Neural cell (in vitro differentiated cells): ENCODE measurements around the gene SLC28A3. TPM values are rescaled to one million over a fixed set of nuclear protein-coding genes. Genes with fewer than 3 reads are reported as not detected.

Experiments
- H2AFZ ChIP-seq: fragments of 200-600, 300-800 bp; sonication (generic), shearing (Covaris generic); 2 replicates; pipeline ENCODE4 v1.6.0; 2014; ENCODE audit warnings: low read depth, mild to moderate bottlenecking, antibody characterized with exemption, low read length, moderate library complexity
- H3F3A ChIP-seq: fragments of 200-600 bp; shearing (Covaris generic); 2 replicates; pipeline ENCODE4 v1.6.1; 2016; ENCODE audit warnings: mild to moderate bottlenecking, moderate library complexity, mixed read lengths, antibody characterized with exemption, low read length; ENCODE audit not compliant: insufficient read depth, poor library complexity, severe bottlenecking
- H3K27ac ChIP-seq: fragments of 200-600, 300-800 bp; sonication (generic), shearing (Covaris generic); 2 replicates; pipeline ENCODE4 v1.5.1; 2014; ENCODE audit warnings: mild to moderate bottlenecking, low read length, moderate library complexity
- H3K27me3 ChIP-seq: fragments of 300-800, 200-600 bp; sonication (generic), shearing (Covaris generic); 2 replicates; pipeline ENCODE4 v1.6.0; 2014; ENCODE audit warnings: mild to moderate bottlenecking, low read depth, low read length, moderate library complexity; ENCODE audit not compliant: insufficient read depth
- H3K36me3 ChIP-seq: fragments of 300-800, 200-600 bp; sonication (generic), shearing (Covaris generic); 2 replicates; pipeline ENCODE4 v1.5.1; 2014; ENCODE audit warnings: mild to moderate bottlenecking, antibody characterized with exemption, low read length, moderate library complexity; ENCODE audit not compliant: insufficient read depth
- H3K4me2 ChIP-seq: fragments of 300-800, 200-600 bp; sonication (generic), shearing (Covaris generic); 2 replicates; pipeline ENCODE4 v1.6.0; 2014; ENCODE audit warnings: mild to moderate bottlenecking, low read length
- H3K4me3 ChIP-seq: fragments of 300-800, 200-600 bp; sonication (generic), shearing (Covaris generic); 2 replicates; pipeline ENCODE4 v1.5.1; 2014; ENCODE audit warnings: mild to moderate bottlenecking, low read length, moderate library complexity
- H3K79me2 ChIP-seq: fragments of 200-600 bp; shearing (Covaris generic); replicated peaks from 2 replicates; pipeline ENCODE4 v1.6.0; 2014; ENCODE audit warnings: mild to moderate bottlenecking, low read length, moderate library complexity; ENCODE audit not compliant: insufficient read depth
- H3K9ac ChIP-seq: fragments of 300-800, 200-600 bp; sonication (generic), shearing (Covaris generic); 2 replicates; pipeline ENCODE4 v1.6.1; 2016; ENCODE audit warnings: mild to moderate bottlenecking, low read length, mixed read lengths
- H3K9me2 ChIP-seq: fragments of 200-600 bp; shearing (Covaris generic); 2 replicates; pipeline ENCODE4 v1.6.1; 2016; ENCODE audit warnings: mild to moderate bottlenecking, low read length, mixed read lengths; ENCODE audit not compliant: insufficient read depth
- H3K9me3 ChIP-seq: fragments of 200-600, 300-800 bp; sonication (generic), shearing (Covaris generic); 2 replicates; pipeline ENCODE4 v1.6.1; 2016; ENCODE audit warnings: mild to moderate bottlenecking, mixed run types, low read length, moderate library complexity, mixed read lengths
- H4K20me1 ChIP-seq: fragments of 200-600 bp; shearing (Covaris generic); 2 replicates; pipeline ENCODE4 v1.6.1; 2016; ENCODE audit warnings: mild to moderate bottlenecking, mixed run types; ENCODE audit not compliant: insufficient read depth
- CTCF ChIP-seq: fragments of 450-650 bp; IDR thresholded peaks from 2 replicates; pipeline ENCODE4 v1.5.1; 2014; ENCODE audit warnings: antibody characterized with exemption, mild to moderate bottlenecking, moderate library complexity; ENCODE audit not compliant: poor library complexity, severe bottlenecking
- EP300 ChIP-seq: fragments of 450-650 bp; conservative IDR thresholded peaks from 2 replicates; pipeline ENCODE4 v1.6.1; 2014; ENCODE audit warnings: antibody characterized with exemption, mild to moderate bottlenecking, moderate library complexity; ENCODE audit not compliant: poor library complexity, severe bottlenecking
- EZH2 ChIP-seq: fragments of 200-600, 300-800 bp; shearing (Covaris generic), sonication (generic); IDR thresholded peaks from 2 replicates; pipeline ENCODE4 v1.6.1; 2014; ENCODE audit warnings: antibody characterized with exemption, low read length, borderline replicate concordance, mild to moderate bottlenecking; ENCODE audit not compliant: insufficient read depth, poor library complexity, severe bottlenecking
- MXI1 ChIP-seq: fragments of 450-650 bp; conservative IDR thresholded peaks from 2 replicates; pipeline ENCODE4 v1.6.1; 2014; ENCODE audit warnings: antibody characterized with exemption, mild to moderate bottlenecking; ENCODE audit not compliant: poor library complexity, severe bottlenecking
- POLR2AphosphoS5 ChIP-seq: IDR thresholded peaks from 2 replicates; pipeline ENCODE4 v1.6.1; 2012
- RAD21 ChIP-seq: fragments of 450-650 bp; conservative IDR thresholded peaks from 2 replicates; pipeline ENCODE4 v1.6.1; 2014; ENCODE audit warnings: antibody characterized with exemption, mild to moderate bottlenecking, moderate library complexity
- REST ChIP-seq: IDR thresholded peaks from 2 replicates; pipeline ENCODE4 v1.6.1; 2012; ENCODE audit warnings: borderline replicate concordance
- SMC3 ChIP-seq: fragments of 450-650 bp; conservative IDR thresholded peaks from 2 replicates; pipeline ENCODE4 v1.6.1; 2014; ENCODE audit warnings: antibody characterized with exemption, mild to moderate bottlenecking, moderate library complexity; ENCODE audit not compliant: poor library complexity
- TAF1 ChIP-seq: IDR thresholded peaks from 2 replicates; pipeline ENCODE4 v1.6.1; 2012; ENCODE audit warnings: low read depth
- polyA plus RNA-seq: library from polyadenylated mRNA; depleted of rRNA; stranded (reverse); fragments of >200 nt; gene quantifications from 2 replicates; pipeline ENCODE4 v1.2.3, GENCODE V29; 2014

SLC28A3 gene
- polyA plus RNA-seq, 1 donor from 2014 or later: not detected

- no peaks in the 10 kb centered on the region for H3K36me3 ChIP-seq
- H3K9ac ChIP-seq: no peak overlapping the region
- no peak overlapping the region for H3K4me3 ChIP-seq
- H3K79me2 ChIP-seq: no peaks in the 10 kb centered on the region
- H3K27ac ChIP-seq: no peak overlapping the region
- H3K27me3 ChIP-seq: no peaks in the 10 kb centered on the region
- TF ChIP-seq RAD21 (no peak), CTCF (no peak), EP300 (no peak), TAF1 (no peak), POLR2AphosphoS5 (no peak), EZH2 (no peak), SMC3 (no peak), MXI1 (no peak), REST (no peak)
- H3K9me3 ChIP-seq: no peaks in the 10 kb centered on the region
- no peak overlapping the region for H3K4me2 ChIP-seq
- H2AFZ ChIP-seq: no peak overlapping the region
- H4K20me1 ChIP-seq: no peaks in the 10 kb centered on the region
- H3F3A ChIP-seq: no peaks in the 10 kb centered on the region
- no peaks in the 10 kb centered on the region for H3K9me2 ChIP-seq
Observed at GRCh38 chr9:84318981-84319380, 21.6 kb downstream of the SLC28A3 start.

GRCh38 chr9:84317563-84317962 lies 23.0 kb downstream of the SLC28A3 start:
- H3K27ac ChIP-seq: no peak overlapping the region
- TF ChIP-seq MXI1 (no peak), POLR2AphosphoS5 (no peak), EZH2 (no peak), SMC3 (no peak), RAD21 (no peak), TAF1 (no peak), EP300 (no peak), CTCF (no peak), REST (no peak)
- H3K9me3 ChIP-seq: no peaks in the 10 kb centered on the region
- no peak overlapping the region for H2AFZ ChIP-seq
- H3K9me2 ChIP-seq: no peaks in the 10 kb centered on the region
- H3K4me3 ChIP-seq: no peak overlapping the region
- H3K79me2 ChIP-seq: no peaks in the 10 kb centered on the region
- H4K20me1 ChIP-seq: no peaks in the 10 kb centered on the region
- H3K9ac ChIP-seq: no peak overlapping the region
- H3K27me3 ChIP-seq: no peaks in the 10 kb centered on the region
- H3K4me2 ChIP-seq: no peak overlapping the region
- no peaks in the 10 kb centered on the region for H3F3A ChIP-seq
- no peaks in the 10 kb centered on the region for H3K36me3 ChIP-seq
